M059J (cell line): ENCODE data around the gene EXOC5. TPM values are rescaled to one million over a fixed set of nuclear protein-coding genes. Genes with fewer than 3 reads are reported as not detected.
A peak's percentile ranks its signal among the peaks of the same experiment; 100 is the strongest.

Source experiments
- DNase-seq: peaks from one replicate; pipeline ENCODE4 v3.0.0-alpha.2; 2012; ENCODE audit warnings: low read depth
- total RNA-seq: library from RNA; depleted of rRNA; stranded (reverse); fragments of >200 nt; shearing (Covaris generic); gene quantifications from 2 replicates; pipeline ENCODE4 v1.2.3, GENCODE V29; 2014; rRNA removed

EXOC5 gene, protein sequence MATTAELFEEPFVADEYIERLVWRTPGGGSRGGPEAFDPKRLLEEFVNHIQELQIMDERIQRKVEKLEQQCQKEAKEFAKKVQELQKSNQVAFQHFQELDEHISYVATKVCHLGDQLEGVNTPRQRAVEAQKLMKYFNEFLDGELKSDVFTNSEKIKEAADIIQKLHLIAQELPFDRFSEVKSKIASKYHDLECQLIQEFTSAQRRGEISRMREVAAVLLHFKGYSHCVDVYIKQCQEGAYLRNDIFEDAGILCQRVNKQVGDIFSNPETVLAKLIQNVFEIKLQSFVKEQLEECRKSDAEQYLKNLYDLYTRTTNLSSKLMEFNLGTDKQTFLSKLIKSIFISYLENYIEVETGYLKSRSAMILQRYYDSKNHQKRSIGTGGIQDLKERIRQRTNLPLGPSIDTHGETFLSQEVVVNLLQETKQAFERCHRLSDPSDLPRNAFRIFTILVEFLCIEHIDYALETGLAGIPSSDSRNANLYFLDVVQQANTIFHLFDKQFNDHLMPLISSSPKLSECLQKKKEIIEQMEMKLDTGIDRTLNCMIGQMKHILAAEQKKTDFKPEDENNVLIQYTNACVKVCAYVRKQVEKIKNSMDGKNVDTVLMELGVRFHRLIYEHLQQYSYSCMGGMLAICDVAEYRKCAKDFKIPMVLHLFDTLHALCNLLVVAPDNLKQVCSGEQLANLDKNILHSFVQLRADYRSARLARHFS
- total RNA-seq: 31.2 and 49.1 TPM in 2 replicates

DNA sequence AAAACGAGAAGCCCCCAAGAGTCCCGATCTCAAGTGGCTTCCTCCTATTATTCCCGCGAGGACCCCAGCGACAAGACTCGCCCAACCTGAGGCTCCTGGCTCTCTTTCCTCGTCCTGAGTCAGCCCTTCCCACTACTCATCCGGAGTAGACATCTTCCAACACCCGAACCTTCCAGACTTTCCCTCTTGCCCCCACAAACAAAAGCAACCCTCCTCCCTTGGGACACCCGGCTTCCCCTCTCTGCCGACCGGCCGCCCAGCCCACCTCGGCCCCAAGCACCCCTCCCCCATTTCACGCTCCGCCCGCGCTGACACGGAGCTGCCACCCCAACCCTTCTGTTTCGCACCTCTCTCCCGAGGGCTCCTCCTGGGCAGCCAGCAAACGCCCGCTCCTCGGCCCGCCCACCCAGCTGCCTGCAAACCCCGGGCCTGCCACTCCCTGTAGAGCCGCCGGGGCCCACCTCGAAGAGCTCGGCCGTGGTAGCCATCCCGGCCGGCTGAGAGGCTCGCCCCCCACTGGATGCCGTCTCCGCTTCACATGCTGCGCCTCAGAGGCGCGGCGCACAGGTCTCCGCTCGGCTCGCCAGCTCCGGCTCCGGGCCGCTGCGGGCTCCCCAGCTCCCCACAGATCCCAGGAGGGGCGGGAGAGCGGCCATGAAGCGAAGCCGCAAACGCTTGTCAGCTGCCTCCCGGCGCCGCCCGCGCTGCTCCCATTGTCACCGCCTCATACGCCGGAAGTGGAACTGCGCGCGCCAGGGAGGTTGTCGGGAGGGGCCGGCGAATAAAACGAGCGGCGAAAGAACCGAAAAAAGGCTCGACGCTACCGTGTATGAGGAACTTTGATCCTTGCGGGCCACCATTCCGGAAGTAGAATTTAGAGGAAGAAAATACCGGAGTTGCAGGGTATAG is at the start of gene EXOC5, which contains the start of gene AP5M1:
EXOC5 (minus strand) TSS at position 745 of the 909 bp plus-strand sequence; CDS start at position 488, 257 bp downstream.
AP5M1 (plus strand) TSS at position 811 of the 909 bp plus-strand sequence. CDS start 344 bp downstream, outside the sequence.
- peak; percentile 91 for DNase-seq

DNA sequence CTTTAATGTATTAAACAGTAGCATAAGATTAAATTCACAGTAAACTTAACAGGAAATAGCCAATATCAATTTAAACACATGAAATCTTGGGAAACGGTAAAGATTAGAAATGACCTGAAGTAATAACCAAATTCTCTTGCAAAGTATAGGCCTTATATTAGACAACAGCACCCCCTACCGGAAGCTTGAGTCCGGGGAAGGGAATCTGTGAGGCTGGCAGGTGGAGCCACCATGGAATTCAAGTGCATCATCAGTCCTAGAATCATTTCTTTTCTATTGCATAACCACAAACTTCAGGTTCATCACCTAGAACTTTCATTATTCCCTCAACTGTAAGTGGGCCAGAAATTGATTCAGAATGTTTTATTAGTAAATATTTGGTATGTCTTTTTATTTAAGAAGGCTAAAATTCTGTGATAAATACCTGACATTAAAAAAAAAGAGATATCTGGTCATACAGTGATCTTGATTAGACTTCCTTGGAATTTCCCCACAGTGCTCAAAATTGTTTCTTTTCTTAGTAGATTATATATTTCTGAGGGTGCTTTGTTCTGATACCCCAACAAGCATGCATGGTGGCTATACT is 48.6 kb upstream of the EXOC5 start:
- DNase-seq: peak; percentile 72

DNA sequence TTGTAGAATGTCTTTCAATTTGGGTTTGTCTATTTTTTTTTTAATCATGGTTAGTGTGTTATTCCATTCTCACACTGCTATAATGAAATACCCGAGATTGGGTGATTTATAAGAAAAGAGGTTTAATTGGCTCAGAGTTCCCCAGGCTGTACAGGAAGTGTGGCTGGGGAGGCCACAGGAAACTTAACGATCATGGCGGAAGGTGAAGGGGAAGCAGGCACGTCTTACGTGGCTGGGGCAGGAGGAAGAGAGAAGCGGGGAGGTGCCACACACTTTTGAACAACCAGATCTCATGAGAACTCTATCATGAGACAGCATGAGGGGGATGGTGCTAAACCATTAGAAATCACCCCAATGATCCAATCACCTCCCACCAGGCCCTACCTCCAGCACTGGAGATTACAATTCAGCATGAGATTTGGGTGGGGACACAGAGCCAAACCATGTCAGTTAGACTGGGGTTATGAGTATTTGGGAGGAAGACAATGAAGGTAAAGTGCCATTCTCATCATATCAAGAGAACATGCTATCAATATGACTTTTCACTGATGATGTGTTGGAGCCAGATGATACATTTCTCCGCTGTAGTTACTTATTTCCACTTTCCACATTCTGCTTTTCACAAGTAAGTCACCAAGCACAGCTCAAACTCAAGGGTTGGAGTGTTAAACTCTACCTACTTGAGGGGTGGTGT is 45.8 kb upstream of the EXOC5 start:
- DNase-seq: no peak

DNA sequence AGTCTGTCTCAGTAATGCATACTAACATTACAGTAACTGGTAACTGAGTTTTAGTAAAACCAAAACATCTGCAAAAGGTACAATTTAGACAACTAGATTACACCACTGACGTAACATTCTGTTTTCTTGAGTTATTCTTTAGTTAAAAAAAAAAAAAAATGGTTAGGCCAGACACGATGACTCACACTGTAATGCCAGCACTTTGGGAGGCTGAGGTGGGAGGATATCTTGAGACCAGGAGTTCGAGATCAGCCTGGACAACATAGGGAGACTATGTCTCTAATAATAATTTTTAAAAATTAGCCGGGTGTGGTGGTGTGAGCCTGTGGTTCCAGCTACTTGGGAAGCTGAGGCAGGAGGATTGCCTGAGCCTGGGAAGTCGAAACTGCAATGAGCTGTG is 34.2 kb upstream of the EXOC5 start:
- peak; percentile 9 for DNase-seq

DNA sequence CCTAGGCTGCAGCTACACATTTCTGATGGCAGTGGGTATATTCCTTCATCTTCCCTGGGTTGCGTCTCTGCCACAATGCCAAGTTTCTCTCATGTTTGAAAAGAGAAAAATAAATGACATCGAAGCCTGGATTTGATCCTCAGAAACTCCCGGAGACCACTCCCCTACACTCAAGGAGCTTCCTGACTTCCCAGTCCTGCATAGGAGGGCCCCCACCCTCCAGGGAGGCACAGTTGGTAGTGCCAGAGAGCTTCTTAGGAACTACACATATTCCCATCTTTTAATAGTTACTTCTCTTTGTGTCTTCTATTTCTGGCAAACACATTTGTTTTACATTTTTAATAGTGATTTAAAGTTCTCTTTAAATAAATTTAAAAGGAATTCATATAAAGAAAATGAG is 30.8 kb upstream of the EXOC5 start:
- DNase-seq: no peak

DNA sequence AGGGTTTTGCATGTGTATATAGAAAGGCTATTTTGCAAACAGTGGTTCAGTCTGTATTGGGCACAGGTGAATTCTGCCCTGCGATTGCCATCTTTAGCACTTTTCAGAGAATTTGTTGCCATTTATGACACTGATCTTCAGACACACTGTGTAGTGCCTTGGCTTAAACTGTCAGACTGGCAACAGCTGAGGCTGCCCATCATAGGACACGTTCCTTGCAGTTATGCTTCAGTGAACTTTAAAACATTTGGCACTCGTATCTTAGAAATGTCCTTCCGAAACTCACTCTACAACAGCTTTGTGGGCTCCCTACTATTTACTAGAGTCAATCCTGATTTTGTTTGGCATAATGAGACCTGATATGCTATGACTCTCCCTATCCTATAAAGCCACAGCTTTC is 29.1 kb upstream of the EXOC5 start:
- no peak for DNase-seq

DNA sequence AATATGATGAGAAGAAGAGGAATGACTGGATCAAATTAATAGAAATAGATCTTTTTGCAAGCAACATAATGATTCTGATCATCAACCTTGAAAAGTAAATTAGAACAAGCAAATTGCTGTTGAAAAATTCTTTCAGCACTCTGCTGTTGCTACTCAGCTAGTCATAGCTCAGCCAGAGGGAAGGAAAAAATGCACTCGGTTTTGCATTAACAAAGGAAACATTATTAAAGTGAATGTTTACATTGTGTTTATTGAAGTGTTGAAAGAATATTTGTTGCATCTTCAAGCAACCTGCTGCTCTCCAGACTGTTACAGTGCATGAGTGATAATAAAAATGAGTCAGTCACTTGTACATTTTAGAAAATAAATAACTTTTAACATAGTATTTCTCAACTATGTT is 26.5 kb upstream of the EXOC5 start:
- DNase-seq: peak; percentile 14

DNA sequence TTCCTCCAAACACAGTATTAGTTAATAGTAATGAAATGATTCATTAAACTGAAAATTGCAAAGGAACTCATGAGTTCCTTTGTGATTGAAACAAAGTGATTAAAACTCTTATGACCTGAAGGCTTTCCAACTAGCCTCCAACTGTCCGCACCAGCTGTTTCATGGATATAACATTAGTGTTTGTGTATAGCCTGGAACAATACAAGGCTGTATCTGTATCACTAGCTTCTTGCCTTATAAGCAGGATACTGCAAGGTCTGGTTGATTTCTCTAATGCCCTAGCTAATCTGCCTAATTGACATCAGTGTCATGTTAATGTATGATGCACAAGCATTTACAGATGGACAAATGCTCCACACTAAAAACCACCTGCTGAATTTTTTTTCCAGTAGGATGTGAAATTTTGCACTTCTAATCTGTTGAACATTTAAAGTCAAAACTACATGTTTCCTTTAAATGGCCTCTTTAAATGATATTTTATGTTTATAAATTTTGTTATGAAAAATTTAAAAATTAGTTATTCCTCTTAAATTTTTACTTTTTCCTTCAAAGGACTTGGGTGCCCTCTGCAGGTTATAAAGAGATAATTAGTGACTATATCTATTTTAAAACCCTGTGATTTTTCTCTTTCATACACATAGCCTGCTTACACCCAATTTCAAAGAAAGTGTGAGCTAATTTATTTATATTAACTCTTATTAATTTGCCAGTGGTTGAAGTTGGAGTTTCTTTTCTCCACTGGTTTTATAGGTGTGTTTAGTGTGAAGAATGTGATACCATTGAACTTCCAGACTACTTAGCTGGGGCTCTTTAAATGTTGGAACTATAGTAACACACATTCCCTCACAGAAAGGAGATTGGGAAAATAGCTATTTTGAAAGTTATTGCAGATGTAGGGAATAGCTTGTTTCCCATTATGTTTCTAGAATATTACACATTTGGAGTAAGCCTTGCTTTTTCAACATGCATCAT is 25.4 kb upstream of the EXOC5 start:
- DNase-seq: peak; percentile 6

DNA sequence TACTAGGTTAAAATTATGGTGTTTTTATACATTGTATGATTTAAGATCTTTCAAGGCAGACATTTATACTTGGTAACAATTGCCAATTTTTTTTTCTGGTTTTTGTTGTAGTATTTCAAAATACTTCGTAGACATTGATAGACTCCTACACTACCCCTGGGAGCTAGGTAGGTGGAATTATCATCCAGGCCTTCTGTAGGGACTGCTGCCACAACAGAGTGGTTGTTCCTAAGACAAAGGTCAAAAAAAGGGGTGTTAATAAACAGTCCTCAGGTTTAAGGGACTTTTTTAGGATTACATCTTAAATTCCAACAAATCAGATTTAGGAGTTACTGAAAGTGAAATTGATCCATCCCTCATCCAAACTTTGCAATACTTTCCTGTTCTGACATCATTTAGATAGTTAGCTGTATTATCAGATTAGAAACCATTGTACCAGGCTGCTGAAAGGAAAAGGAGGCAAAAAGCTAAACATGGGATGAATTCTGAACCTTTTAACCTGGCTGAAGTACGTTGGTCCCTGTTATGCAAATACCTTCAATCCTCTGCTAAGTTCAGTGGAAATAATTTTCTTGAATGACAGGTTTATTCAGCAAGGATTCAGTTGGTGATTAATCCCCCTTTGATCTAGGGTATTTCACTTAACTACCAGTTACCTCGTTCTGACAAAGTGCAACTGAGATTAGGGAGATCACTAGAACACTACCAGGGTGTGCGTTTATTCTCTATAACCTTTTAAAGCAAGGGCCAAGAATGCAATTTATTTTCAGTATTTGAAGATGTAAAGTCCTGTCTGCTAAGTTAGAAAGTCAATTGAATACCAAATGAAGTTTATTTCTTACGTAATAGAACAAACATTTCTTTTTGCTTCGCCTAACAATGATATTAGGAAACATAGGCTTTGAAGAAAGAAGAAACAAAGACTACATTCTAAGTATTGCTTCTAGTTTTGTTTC is 23.3 kb upstream of the EXOC5 start:
- DNase-seq: no peak

DNA sequence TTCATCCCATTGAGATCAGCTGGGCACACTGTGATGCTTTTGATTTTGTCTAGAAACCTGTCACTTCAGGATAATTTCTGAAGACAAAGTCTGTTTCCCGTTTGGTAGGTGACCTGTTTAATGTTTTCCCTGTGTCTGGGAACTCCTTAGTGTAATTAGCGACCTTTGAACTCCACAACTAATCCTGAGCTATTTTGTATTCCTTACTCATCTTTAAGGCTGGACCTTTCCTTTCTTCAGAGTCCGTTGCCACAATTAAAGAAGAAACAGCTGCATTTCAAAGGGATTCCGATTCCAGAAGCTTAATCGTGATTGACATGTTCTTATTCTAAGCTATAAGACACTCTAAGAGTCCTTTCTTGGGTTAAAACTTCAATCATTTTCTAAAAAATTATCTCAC is 22.0 kb upstream of the EXOC5 start:
- DNase-seq: no peak

DNA sequence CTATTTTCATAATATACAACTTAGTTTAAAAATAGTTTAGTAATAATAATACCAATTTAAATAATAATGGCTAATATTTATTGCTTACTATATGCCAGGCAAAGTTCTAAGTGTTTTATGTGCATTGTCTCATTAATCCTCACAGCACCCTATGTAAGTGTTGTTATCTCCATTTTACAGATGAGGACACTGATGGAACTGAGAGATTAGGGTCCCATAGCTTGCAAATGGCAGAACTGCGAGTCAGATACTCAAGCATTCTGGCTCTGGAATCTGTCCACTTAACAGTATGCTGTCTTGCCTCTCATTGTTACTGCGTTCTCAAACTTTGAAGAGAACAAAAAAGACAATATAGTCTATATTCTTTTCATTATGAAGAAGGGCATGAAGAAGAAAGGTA is 19.0 kb upstream of the EXOC5 start:
- DNase-seq: no peak

DNA sequence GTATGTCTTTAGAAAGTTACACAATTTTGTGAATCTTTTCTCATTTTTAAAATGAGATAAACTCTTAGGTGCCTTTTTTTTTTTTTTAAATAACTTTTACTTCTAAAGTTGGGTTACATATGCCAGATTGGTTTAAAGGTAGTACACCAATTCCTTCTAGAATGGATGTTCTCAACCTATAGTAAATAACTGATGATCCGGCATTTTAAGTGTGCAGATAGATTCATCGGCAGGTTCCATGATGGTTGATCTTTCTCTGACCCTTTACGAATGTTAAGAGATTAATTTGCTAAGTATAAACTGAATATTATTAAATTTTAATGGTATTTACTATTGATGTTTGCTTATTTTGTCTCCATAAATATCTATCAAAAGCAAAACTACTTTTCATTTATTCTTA is 8.4 kb upstream of the EXOC5 start:
- no peak for DNase-seq

DNA sequence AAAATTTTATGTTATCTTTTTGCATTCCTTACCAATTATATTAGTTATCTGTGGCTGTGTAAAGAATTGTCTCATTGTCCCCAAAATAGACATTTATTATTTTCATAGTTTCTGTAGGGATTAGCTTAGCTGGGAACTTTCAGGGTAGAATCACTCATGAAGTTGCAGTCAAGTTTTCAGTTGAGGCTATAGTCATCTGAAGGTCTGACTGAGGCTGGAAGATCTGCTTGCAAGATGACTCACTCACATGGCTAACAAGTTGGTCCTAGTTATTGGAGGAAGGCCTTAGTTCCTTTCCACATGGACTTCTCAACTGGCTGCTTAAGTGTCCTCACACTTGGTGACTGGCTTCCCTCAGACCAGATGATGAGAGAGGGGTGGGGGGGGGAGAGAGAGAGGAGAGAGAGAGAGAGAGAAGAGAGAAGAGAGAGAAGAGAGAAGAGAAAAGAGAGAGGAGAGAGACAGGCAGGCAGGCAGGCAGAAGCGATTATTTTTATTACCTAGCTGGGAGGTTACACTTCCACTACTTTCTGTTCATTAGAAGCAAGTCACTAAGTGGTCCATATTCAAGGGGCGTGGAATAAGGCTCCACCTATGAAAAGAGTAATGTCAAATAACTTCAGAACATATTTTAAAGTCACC is 6.4 kb upstream of the EXOC5 start:
- DNase-seq: peak; percentile 17

DNA sequence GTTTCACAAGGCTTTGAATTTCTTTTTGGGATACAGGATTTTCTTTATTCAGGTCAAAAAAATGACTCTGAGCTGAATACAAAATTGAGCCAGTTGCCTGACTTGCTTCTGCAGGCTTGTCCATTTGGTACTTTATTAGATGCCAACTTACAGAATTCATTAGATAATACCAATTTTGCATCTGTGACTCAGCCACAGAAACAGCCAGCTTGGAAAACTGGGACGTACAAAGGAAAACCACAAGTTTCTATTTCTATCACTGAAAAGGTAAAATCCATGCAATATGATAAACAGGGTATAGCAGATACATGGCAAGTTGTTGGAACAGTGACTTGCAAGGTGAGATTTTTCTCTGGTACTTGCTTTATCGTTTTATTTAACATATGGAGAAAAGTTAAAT is 5.8 kb upstream of the EXOC5 start:
- DNase-seq: peak; percentile 41

DNA sequence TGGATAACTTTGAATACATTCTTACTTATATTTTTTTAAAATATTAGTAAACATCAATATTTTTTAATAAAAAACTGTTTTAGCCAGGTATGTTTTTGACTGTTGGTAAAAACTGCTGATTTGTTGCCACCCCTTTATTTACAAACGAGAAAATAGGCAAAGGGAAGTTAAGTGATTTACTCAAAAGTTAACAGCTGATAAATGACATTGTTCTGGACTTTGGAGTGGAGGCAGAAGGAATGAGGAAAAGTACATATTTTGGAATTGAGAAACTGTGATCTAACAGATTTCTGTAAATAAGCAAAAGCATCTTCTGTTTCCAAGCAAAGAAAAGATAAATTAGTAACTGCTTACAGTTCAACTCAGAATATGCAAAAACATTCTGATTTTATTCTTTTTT is 4.5 kb upstream of the EXOC5 start:
- DNase-seq: no peak

DNA sequence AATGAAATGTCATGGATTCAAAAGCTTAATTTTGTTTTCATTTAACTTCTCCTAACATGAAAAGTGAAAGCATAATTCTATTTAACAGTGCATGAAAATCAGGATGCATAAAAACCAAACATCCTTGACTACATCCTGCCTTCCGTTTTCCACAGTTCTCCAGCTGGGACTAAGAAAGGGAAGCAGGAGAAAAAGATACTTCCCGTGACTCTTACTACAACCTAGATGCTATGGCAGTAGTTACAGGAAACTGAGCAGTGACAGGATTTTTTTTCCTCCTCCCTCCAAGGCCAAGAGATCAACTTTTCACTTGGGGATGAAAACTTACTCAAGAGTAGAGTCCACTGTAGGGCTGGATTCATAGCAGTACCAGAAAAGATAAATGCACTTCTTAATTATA is 2.6 kb downstream of the EXOC5 start:
- DNase-seq: peak; percentile 18

DNA sequence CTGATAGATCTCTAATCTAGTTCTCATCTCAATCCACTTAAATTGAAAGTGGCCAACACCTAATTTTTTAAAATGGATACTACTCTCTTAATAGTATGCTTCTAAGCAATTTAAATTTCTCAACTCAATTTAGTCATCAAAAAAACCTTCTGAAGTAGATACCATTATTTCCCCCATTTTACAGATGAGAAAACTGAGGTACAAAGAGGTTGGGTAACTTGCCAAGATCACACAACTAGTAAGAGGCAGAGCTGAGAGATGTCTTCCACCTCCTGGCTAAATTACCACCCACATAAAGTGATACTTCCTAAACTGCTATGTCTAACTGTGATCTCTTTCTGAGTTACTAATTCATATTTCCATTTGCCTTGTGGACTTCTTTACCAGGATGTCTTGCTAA is 6.6 kb downstream of the EXOC5 start:
- DNase-seq: no peak

DNA sequence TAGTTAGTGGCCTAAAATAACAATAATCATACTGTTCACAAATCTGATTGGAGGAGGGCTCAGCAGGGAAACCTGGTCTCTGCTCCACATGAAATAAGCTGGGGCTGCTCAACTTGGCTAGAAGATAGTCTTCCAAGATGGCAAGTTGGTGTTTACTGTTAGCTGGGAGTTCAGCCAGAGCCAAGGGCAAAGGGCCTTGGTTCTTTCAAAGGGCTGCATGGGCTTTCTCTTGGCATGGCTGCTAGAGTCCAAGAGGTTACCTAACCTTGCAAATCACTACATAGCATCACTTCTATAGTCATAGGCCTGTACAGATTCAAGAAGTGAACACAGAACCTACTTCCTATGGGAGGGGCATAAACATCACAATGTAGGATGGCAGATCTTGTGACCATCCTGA is 7.1 kb downstream of the EXOC5 start:
- DNase-seq: no peak
